HCT116 (cell line): Measurements from ENCODE around the gene SIGLEC12. TPM values are rescaled to one million over a fixed set of nuclear protein-coding genes. Genes with fewer than 3 reads are reported as not detected.
A peak's percentile ranks its signal among the peaks of the same experiment; 100 is the strongest.

ENCODE experiments used
- ATAC-seq: fragments of 200-7000 bp; cut with Tn5 transposase; 2 replicates; pipeline ENCODE4 v1.9.1; 2020; ENCODE audit warnings: mild to moderate bottlenecking, moderate library complexity
- BruUV-seq: library from RNA; stranded (reverse); fragments of 400-500 nt; replicated peaks from 2 replicates; lab custom pipeline; 2021; lab: Mats Ljungman, UMichigan
- CTCF ChIA-PET: fragments of 300-600 bp; sonication (Branson Sonifier 250); formaldehyde crosslinking; loops from one replicate; lab custom pipeline; 2021; ENCODE audit warnings: antibody characterized with exemption; lab: Charles Lee
- POLR2A ChIA-PET: fragments of 300-600, 350-600 bp; sonication (Branson Sonifier 250); formaldehyde crosslinking; loops from one replicate; lab custom pipeline; 2021; ENCODE audit warnings: antibody characterized with exemption; lab: Charles Lee
- RAD21 ChIA-PET, 2 experiments: fragments of 300-600 bp; sonication (Branson Sonifier 250); formaldehyde crosslinking; loops; one replicate each; lab custom pipeline; 2023; ENCODE audit warnings: low total read pairs in 2 of 2; ENCODE audit not compliant: uncharacterized antibody in 2 of 2, unreplicated experiment in 2 of 2, low non-redundant PET in 1 of 2; lab: Charles Lee
- DNase-seq: peaks from one replicate; pipeline ENCODE4 v3.0.0-alpha.2; 2010; ENCODE audit warnings: low read depth, low spot score
- H2AFZ ChIP-seq: fragments of 200-600 bp; shearing (Covaris generic), sonication (generic); 2 replicates; pipeline ENCODE4 v1.6.1; 2017; ENCODE audit warnings: low read depth, mixed run types, mixed read lengths, antibody characterized with exemption, low read length; ENCODE audit not compliant: poor library complexity, severe bottlenecking
- H3K27ac ChIP-seq: 2 replicates; pipeline ENCODE4 v1.5.1; 2012; ENCODE audit warnings: low read depth, low read length
- H3K27me3 ChIP-seq: fragments of 200-600 bp; sonication (generic); 2 replicates; pipeline ENCODE4 v1.6.1; 2016; ENCODE audit warnings: mixed run types, low read length, mixed read lengths; ENCODE audit not compliant: insufficient read depth
- H3K36me3 ChIP-seq, 2 experiments: fragments of 200-500 bp in 1 of 2; fragments of 200-600 bp in 1 of 2; sonication (Bioruptor generic) in 1 of 2; sonication (generic) in 1 of 2; 2 replicates each; pipeline versions ENCODE4 v1.5.1 to v1.6.1; 2014 to 2016; ENCODE audit warnings: low read length in 2 of 2, inconsistent platforms in 1 of 2, mixed read lengths in 1 of 2, mixed run types in 1 of 2; ENCODE audit not compliant: insufficient read depth in 2 of 2, control insufficient read depth in 1 of 2
- H3K4me1 ChIP-seq, 2 experiments: fragments of 200-600 bp in 1 of 2; sonication (generic) in 1 of 2; 2 replicates each; pipeline versions ENCODE4 v1.5.1 to v1.6.1; 2012 to 2017; ENCODE audit warnings: low read length in 2 of 2, inconsistent platforms in 1 of 2, mild to moderate bottlenecking in 1 of 2, mixed read lengths in 1 of 2, mixed run types in 1 of 2, moderate library complexity in 1 of 2; ENCODE audit not compliant: insufficient read depth in 2 of 2, control insufficient read depth in 1 of 2
- H3K4me2 ChIP-seq: fragments of 200-600 bp; sonication (generic); 2 replicates; pipeline ENCODE4 v1.6.1; 2017; ENCODE audit warnings: mixed run types, low read length, mixed read lengths
- H3K4me3 ChIP-seq, 2 experiments: fragments of 200-600 bp in 1 of 2; sonication (generic) in 1 of 2; replicated peaks in 1 of 2; 2 replicates each; pipeline ENCODE4 v1.5.1; 2011 to 2016; ENCODE audit warnings: low read length in 2 of 2, control low read depth in 1 of 2, low read depth in 1 of 2, mild to moderate bottlenecking in 1 of 2, mixed read lengths in 1 of 2, mixed run types in 1 of 2
- H3K79me2 ChIP-seq: fragments of 200-600 bp; sonication (generic); 2 replicates; pipeline ENCODE4 v1.6.1; 2017; ENCODE audit warnings: mild to moderate bottlenecking, mixed run types, low read length, moderate library complexity, mixed read lengths; ENCODE audit not compliant: insufficient read depth
- H3K9ac ChIP-seq: fragments of 200-600 bp; sonication (generic); 2 replicates; pipeline ENCODE4 v1.6.1; 2016; ENCODE audit warnings: low read length, mixed read lengths
- H3K9me2 ChIP-seq: fragments of 200-600 bp; sonication (generic), shearing (Covaris generic); 2 replicates; pipeline ENCODE4 v1.6.1; 2017; ENCODE audit warnings: mixed run types, mild to moderate bottlenecking, moderate library complexity; ENCODE audit not compliant: insufficient read depth
- H3K9me3 ChIP-seq, 2 experiments: fragments of 200-500 bp in 1 of 2; fragments of 200-600 bp in 1 of 2; sonication (Bioruptor generic) in 1 of 2; sonication (generic) in 1 of 2; 2 replicates each; pipeline ENCODE4 v1.6.1; 2014 to 2017; ENCODE audit warnings: low read length in 2 of 2, mixed read lengths in 2 of 2, inconsistent platforms in 1 of 2, low read depth in 1 of 2, mild to moderate bottlenecking in 1 of 2, mixed run types in 1 of 2, moderate library complexity in 1 of 2; ENCODE audit not compliant: control insufficient read depth in 1 of 2, insufficient read depth in 1 of 2
- H4K20me1 ChIP-seq: fragments of 200-600 bp; sonication (generic), shearing (Covaris generic); 2 replicates; pipeline ENCODE4 v1.6.1; 2017; ENCODE audit warnings: mixed run types, mild to moderate bottlenecking, moderate library complexity; ENCODE audit not compliant: insufficient read depth
- CEBPB ChIP-seq: IDR thresholded peaks from 2 replicates; pipeline ENCODE4 v1.6.1; 2012; ENCODE audit warnings: low read depth
- ELF1 ChIP-seq: IDR thresholded peaks from 2 replicates; pipeline ENCODE4 v1.6.1; 2012; ENCODE audit warnings: low read depth, borderline replicate concordance
- EZH2phosphoT487 ChIP-seq: fragments of 200-600 bp; IDR thresholded peaks from 2 replicates; pipeline ENCODE4 v1.6.1; 2018; ENCODE audit warnings: antibody characterized with exemption, borderline replicate concordance
- JUND ChIP-seq: IDR thresholded peaks from 2 replicates; pipeline ENCODE4 v1.6.1; 2012
- POLR2AphosphoS5 ChIP-seq: IDR thresholded peaks from 2 replicates; pipeline ENCODE4 v1.6.1; 2011; ENCODE audit warnings: mild to moderate bottlenecking, low read depth, low read length, moderate library complexity
- RAD21 ChIP-seq: IDR thresholded peaks from 2 replicates; pipeline ENCODE4 v1.6.1; 2012; ENCODE audit warnings: low read depth, mild to moderate bottlenecking
- SP1 ChIP-seq: IDR thresholded peaks from 2 replicates; pipeline ENCODE4 v1.6.1; 2012; ENCODE audit warnings: low read depth
- YY1 ChIP-seq: IDR thresholded peaks from 2 replicates; pipeline ENCODE4 v1.6.1; 2011; ENCODE audit warnings: low read length, low read depth, moderate library complexity, mild to moderate bottlenecking; ENCODE audit not compliant: insufficient replicate concordance; ENCODE audit errors: extremely low read depth
- intact Hi-C: fragments of 100-400 bp; cut with micrococcal nuclease; formaldehyde crosslinking; loops from 2 replicates; pipeline ENCODE4 v1.10.0; 2022
- total RNA-seq: library from RNA; stranded (reverse); gene quantifications from one replicate; pipeline ENCODE4 v1.2.1, GENCODE V29; 2021; ENCODE audit not compliant: unreplicated experiment
- TF ChIP-seq, protein P1 (sequence below), 3 experiments: fragments of 200-600 bp in 1 of 3; sonication (generic) in 1 of 3; IDR thresholded peaks in 2 of 3; conservative IDR thresholded peaks in 1 of 3; 2 replicates each; pipeline ENCODE4 v1.5.1; 2012 to 2017; ENCODE audit warnings: low read depth in 2 of 3, low read length in 2 of 3, antibody characterized with exemption in 1 of 3, borderline replicate concordance in 1 of 3, control low read depth in 1 of 3, mild to moderate bottlenecking in 1 of 3, mixed read lengths in 1 of 3, mixed run types in 1 of 3, moderate library complexity in 1 of 3; ENCODE audit not compliant: insufficient read depth in 1 of 3
- TF ChIP-seq, protein P2 (sequence below): IDR thresholded peaks from 2 replicates; pipeline ENCODE4 v1.6.1; 2012
- TF ChIP-seq, protein P3 (sequence below): IDR thresholded peaks from 2 replicates; pipeline ENCODE4 v1.6.1; 2011; ENCODE audit warnings: mild to moderate bottlenecking, low read length, moderate library complexity; ENCODE audit not compliant: insufficient replicate concordance; ENCODE audit errors: extremely low read depth

SIGLEC12 gene
- total RNA-seq, 1 experiment from 2014 or later: not detected

DNA sequence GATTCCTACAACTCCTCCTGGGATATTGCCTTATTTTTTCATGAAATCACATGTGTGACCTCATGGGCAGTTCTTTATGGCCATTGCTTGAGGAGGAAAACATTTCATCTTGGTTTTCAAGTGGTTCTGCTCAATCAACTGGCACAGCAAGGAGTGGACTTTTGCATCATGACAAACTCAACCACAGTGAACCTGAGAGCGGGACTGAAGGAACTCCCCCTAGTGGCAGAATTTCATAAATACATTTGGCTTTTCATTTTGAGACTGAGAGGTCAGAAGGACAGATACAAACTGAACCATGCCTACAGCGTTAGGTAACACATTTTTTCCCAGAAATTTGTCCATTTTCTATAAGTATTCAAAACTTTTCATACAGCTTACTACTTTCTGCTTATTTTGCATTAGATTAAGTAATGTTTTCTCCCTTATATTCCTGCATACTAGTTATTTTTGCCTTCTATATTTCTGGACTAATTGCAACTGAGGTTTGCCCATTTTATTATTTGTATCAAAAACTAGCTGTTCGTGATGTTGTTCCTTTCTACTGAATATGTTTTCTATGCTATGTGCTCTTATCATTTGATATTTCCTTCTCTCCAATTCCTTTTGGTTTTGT is 13.4 kb upstream of the SIGLEC12 start:
- Histone ChIP-seq H3K27me3 (peaks cover 9% of the 10 kb centered on the region), H3K4me3 (no peak overlapping the region), H3K9me2 (no peaks in the 10 kb centered on the region), H3K9ac (no peak overlapping the region), H3K9me3 (no peaks in the 10 kb centered on the region), H3K79me2 (no peaks in the 10 kb centered on the region), H4K20me1 (no peaks in the 10 kb centered on the region), H3K36me3 (no peaks in the 10 kb centered on the region), H3K4me2 (no peak overlapping the region), H3K27ac (no peak overlapping the region), H3K4me1 (no peaks in the 10 kb centered on the region), H2AFZ (no peak overlapping the region)
- CTCF ChIA-PET: interaction anchor here (0.8 to 2.2 kb wide), 5 partner anchors 13 to 142 kb away, joined by 3 to 8 read pairs (median 4); no protein-coding TSS in a partner anchor
- POLR2A ChIA-PET: no interaction called here
- intact Hi-C loops: no loop called here
- RAD21 ChIA-PET: no interaction called here
- DNase-seq (peak; percentile 47), ATAC-seq (peak; percentile 85)
- no TSS peak for BruUV-seq
- TF ChIP-seq POLR2AphosphoS5 (no peak), RAD21 (peak; percentile 38; the same call in 1 of the 2 replicates)
- TF ChIP-seq, protein P1, sequence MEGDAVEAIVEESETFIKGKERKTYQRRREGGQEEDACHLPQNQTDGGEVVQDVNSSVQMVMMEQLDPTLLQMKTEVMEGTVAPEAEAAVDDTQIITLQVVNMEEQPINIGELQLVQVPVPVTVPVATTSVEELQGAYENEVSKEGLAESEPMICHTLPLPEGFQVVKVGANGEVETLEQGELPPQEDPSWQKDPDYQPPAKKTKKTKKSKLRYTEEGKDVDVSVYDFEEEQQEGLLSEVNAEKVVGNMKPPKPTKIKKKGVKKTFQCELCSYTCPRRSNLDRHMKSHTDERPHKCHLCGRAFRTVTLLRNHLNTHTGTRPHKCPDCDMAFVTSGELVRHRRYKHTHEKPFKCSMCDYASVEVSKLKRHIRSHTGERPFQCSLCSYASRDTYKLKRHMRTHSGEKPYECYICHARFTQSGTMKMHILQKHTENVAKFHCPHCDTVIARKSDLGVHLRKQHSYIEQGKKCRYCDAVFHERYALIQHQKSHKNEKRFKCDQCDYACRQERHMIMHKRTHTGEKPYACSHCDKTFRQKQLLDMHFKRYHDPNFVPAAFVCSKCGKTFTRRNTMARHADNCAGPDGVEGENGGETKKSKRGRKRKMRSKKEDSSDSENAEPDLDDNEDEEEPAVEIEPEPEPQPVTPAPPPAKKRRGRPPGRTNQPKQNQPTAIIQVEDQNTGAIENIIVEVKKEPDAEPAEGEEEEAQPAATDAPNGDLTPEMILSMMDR (IDR thresholded peaks at IDR 0.05 in 2 of 3, conservative IDR thresholded peaks at IDR 0.05 in 1 of 3; ENCODE audit: borderline replicate concordance in 1 of 3, insufficient read depth in 1 of 3, low read depth in 2 of 3, low read length in 2 of 3): peak; percentile 43 to 85 (median 73); a peak in 5 of 6 replicates

DNA sequence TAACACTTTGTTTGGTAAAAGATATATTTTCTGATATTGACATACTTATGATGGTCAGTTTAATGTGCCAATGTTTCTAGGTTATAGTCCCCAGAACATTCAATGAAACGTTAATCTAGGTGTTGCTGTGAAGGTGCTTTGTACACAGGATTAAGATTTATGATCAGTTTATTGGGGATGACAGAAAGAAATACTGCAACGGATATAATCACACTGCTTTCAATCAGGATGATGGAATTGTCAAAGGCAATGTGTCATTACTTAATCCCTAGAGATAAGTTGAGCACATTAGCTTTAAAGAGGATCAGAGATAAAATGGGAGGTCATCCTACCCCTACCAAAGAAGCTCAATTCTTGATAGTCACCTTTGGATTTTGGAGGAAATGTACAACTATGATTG is 12.4 kb upstream of the SIGLEC12 start:
- H3K79me2 ChIP-seq: no peaks in the 10 kb centered on the region
- no peak overlapping the region for H3K4me3 ChIP-seq
- no peak overlapping the region for H3K27ac ChIP-seq
- ChIA-PET POLR2A (no interaction called here), RAD21 (no interaction called here), CTCF (interaction anchor here (2.2 kb wide), 1 partner anchor 143 kb away, joined by 8 read pairs; no protein-coding TSS in a partner anchor)
- no peak overlapping the region for H3K9ac ChIP-seq
- no peak overlapping the region for H2AFZ ChIP-seq
- DNase-seq: no peak
- no TSS peak for BruUV-seq
- H3K4me1 ChIP-seq: no peaks in the 10 kb centered on the region
- H3K9me2 ChIP-seq: no peaks in the 10 kb centered on the region
- H3K27me3 ChIP-seq: peaks cover 9% of the 10 kb centered on the region
- H4K20me1 ChIP-seq: no peaks in the 10 kb centered on the region
- H3K4me2 ChIP-seq: no peak overlapping the region
- no peaks in the 10 kb centered on the region for H3K9me3 ChIP-seq
- H3K36me3 ChIP-seq: no peaks in the 10 kb centered on the region
- intact Hi-C loops: no loop called here
- no peak for ATAC-seq
- TF ChIP-seq SP1: no peak
- no peak for TF ChIP-seq JUND
- no peak for TF ChIP-seq EZH2phosphoT487
- TF ChIP-seq RAD21: no peak
- TF ChIP-seq, protein P2, sequence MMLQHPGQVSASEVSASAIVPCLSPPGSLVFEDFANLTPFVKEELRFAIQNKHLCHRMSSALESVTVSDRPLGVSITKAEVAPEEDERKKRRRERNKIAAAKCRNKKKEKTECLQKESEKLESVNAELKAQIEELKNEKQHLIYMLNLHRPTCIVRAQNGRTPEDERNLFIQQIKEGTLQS: no peak
- TF ChIP-seq ELF1: no peak
- TF ChIP-seq POLR2AphosphoS5: no peak
- TF ChIP-seq YY1: no peak
- TF ChIP-seq, protein P1 (IDR thresholded peaks at IDR 0.05 in 2 of 3, conservative IDR thresholded peaks at IDR 0.05 in 1 of 3; ENCODE audit: borderline replicate concordance in 1 of 3, insufficient read depth in 1 of 3, low read depth in 2 of 3, low read length in 2 of 3): no peak
- TF ChIP-seq, protein P3, sequence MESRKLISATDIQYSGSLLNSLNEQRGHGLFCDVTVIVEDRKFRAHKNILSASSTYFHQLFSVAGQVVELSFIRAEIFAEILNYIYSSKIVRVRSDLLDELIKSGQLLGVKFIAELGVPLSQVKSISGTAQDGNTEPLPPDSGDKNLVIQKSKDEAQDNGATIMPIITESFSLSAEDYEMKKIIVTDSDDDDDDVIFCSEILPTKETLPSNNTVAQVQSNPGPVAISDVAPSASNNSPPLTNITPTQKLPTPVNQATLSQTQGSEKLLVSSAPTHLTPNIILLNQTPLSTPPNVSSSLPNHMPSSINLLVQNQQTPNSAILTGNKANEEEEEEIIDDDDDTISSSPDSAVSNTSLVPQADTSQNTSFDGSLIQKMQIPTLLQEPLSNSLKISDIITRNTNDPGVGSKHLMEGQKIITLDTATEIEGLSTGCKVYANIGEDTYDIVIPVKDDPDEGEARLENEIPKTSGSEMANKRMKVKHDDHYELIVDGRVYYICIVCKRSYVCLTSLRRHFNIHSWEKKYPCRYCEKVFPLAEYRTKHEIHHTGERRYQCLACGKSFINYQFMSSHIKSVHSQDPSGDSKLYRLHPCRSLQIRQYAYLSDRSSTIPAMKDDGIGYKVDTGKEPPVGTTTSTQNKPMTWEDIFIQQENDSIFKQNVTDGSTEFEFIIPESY: no peak
- no peak for TF ChIP-seq CEBPB
